Muscle layer of duodenum (tissue), 2 donors: ENCODE results near the gene DENND1A.

Experiments used
- H3K27ac ChIP-seq: one replicate; pipeline ENCODE4 v1.7.0; 2013; ENCODE audit warnings: mild to moderate bottlenecking, low read length
- H3K27me3 ChIP-seq: one replicate; pipeline ENCODE4 v1.7.0; 2013; ENCODE audit warnings: low read depth, mild to moderate bottlenecking, control low read depth, low read length
- H3K36me3 ChIP-seq, 2 donors: one replicate each; pipeline ENCODE4 v1.7.0; 2013; ENCODE audit warnings: low read length in 2 of 2, control low read depth in 1 of 2, mild to moderate bottlenecking in 1 of 2; ENCODE audit not compliant: insufficient read depth in 2 of 2, control insufficient read depth in 1 of 2
- H3K4me1 ChIP-seq, 2 donors: one replicate each; pipeline ENCODE4 v1.7.0; 2013; ENCODE audit warnings: low read length in 2 of 2, mild to moderate bottlenecking in 2 of 2, control low read depth in 1 of 2, moderate library complexity in 1 of 2; ENCODE audit not compliant: insufficient read depth in 2 of 2, control insufficient read depth in 1 of 2
- H3K4me3 ChIP-seq, 2 donors: one replicate each; pipeline ENCODE4 v1.7.0; 2013; ENCODE audit warnings: low read length in 2 of 2, low read depth in 1 of 2, mild to moderate bottlenecking in 1 of 2
- H3K9me3 ChIP-seq, 2 donors: one replicate each; pipeline ENCODE4 v1.7.0; 2013; ENCODE audit warnings: low read length in 2 of 2, control low read depth in 1 of 2, mild to moderate bottlenecking in 1 of 2; ENCODE audit not compliant: control insufficient read depth in 1 of 2
- donor health status: healthy.

Gene DENND1A

DNA sequence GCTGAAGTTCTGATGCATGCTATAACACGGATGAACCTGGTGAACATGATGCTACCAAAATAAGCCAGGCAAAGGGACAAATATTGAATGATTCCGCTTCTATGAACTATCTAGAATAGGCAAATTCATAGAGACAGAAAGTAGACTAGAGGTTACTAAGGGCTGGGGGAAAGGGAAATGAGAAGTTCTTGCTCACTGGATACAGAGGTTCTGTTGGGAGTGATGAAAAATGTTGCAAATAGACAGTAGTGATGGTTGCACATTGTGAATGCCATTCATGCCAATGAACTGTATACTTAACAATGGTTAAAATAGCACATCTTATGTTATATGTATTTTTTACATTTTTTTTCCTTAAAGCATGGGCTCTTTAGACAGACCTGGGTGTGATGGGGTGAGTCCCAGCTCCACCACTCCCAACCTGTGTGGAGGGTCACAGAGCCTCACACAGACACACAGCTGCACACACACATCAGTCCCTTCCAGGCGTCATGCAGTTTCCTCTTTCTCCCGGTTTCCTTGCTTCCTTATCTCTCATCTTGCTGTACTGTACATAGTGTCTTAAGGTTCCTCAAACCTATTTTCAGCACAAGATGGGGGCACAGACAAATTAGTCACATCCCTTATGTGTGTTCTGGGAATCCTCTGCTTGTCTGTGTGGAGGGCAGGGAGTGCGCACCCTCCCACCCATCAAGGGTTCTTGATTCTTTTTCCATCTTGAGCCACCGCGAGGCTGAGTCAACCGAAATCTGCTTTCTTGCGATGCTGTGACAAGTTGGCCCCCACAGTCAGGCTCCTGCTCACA is 381.0 kb downstream of the DENND1A start:
- no peak overlapping the region for H3K27ac ChIP-seq
- no peak overlapping the region for H3K4me3 ChIP-seq
- no peaks in the 10 kb centered on the region for H3K36me3 ChIP-seq
- H3K9me3 ChIP-seq: no peaks in the 10 kb centered on the region
- H3K27me3 ChIP-seq: no peaks in the 10 kb centered on the region
- no peaks in the 10 kb centered on the region for H3K4me1 ChIP-seq

DNA sequence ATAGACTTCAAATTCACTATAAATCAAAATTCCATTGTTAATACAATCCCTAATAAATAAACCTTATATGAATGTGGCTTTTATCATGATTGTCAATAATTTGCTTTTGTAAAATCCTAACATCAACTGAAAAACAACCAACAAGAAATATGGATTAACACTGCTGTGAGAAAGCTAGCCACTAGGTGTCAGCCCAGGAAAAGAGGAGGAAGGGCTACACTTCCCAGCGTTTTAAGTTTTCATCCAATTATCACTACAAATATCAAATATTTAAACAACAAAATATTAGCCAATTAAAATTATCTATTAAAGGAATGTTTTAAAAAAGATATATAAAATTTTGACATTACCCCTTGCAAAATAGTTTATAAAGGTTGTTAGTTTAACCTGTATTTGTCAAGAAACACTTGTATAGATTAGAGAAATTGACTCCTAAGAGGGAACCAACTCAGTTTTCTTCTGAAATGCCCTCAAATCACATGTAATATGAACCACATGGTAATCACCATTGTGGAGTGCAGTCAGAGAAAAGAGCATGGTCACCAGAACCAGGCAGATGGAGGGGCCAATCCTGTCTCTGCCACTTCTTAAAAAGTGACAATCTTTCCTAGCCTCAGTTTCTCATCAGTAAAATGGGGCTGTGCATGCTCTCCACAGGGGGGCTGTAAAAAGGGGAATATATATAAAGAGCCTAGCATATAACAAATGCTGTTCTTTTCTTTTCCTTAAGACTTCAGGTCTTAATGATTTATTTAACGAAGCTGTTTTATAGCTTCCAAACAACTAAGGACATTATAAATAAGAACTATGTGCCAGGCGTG is 385.7 kb downstream of the DENND1A start:
- no peak overlapping the region for H3K4me3 ChIP-seq
- H3K4me1 ChIP-seq: no peaks in the 10 kb centered on the region
- H3K27me3 ChIP-seq: no peaks in the 10 kb centered on the region
- H3K36me3 ChIP-seq: no peaks in the 10 kb centered on the region
- no peaks in the 10 kb centered on the region for H3K9me3 ChIP-seq
- no peak overlapping the region for H3K27ac ChIP-seq

DNA sequence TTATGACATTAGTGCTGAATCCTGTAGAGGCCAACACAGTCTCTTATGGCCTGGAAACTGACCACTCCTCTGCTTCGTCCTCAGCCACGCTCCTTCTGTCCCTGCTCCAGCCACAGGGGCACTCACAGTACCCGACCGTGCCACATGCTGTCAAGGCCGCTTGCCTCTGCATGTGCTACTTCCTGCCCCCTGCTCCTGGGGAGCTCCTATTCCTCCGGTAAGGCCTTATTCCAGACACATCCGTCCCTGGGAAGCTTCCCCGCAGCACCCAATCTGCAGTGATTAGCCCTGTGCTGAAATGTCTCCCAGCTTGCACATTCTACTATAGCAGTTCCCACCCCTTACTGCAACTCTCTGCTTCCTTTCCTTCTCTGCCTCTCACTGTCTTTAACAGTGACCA is 386.4 kb downstream of the DENND1A start:
- H3K4me3 ChIP-seq: no peak overlapping the region
- no peaks in the 10 kb centered on the region for H3K4me1 ChIP-seq
- H3K36me3 ChIP-seq: no peaks in the 10 kb centered on the region
- no peak overlapping the region for H3K27ac ChIP-seq
- H3K27me3 ChIP-seq: no peaks in the 10 kb centered on the region
- H3K9me3 ChIP-seq: no peaks in the 10 kb centered on the region

DNA sequence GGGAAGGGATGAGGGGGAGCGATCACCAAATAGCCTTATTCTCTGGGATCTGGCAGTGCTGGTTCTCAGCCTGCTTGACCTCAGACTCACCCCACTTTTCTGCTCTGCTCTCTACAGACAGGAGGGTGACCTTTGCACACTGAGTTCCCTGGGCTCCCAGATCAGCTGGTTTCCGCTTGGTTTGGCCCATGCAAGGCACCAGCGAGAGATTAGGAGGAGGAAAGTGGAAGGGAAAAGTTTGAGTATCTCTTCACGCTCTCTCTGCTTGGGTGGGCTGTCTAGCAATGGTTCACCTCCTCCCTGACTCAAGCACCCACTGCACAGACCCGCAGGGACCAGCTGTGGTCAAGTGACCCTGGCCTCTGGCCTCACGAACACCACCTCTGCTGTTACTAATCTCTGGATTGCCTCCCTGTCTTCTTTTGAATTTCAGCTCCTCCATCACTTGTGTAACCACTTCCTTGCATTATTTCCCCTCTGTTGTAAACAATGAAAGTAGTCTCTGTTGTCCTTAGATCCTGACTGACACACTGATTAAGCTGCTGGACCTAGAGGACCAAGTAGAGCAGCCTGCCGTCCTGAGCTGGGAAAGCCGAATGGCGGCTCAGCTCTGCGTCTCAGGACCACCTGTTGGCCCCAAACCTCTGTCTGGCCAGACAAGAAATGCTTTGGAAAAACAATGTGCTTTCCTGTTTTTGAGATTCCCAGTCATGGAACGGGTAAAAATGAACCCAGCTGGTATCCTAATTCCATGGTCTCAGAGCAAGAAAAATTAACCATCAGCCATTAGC is 387.3 kb downstream of the DENND1A start:
- H3K27me3 ChIP-seq: no peaks in the 10 kb centered on the region
- no peaks in the 10 kb centered on the region for H3K9me3 ChIP-seq
- no peak overlapping the region for H3K4me3 ChIP-seq
- no peak overlapping the region for H3K27ac ChIP-seq
- H3K4me1 ChIP-seq: no peaks in the 10 kb centered on the region
- no peaks in the 10 kb centered on the region for H3K36me3 ChIP-seq

DNA sequence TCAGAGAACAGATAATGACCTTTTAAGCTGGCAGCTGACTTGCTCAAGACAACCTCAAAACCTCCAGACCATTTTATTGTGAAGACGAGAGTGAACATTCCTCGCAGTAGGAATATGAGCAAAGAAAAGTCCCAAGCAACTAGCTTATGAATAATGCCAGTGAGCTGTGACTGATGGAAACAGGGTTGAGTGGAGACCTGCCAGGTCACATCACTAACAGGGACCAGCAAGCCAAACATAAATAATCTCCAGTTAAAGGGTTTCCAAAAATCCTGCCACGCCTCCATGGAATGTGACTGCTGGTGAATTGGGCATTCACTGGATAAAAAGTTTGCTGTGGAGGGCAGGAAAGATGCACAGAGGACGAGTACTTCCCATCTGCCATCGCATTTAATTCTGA is 388.5 kb downstream of the DENND1A start:
- Histone ChIP-seq H3K27me3 (no peaks in the 10 kb centered on the region), H3K4me1 (no peaks in the 10 kb centered on the region), H3K36me3 (no peaks in the 10 kb centered on the region), H3K27ac (no peak overlapping the region), H3K9me3 (no peaks in the 10 kb centered on the region), H3K4me3 (no peak overlapping the region)

DNA sequence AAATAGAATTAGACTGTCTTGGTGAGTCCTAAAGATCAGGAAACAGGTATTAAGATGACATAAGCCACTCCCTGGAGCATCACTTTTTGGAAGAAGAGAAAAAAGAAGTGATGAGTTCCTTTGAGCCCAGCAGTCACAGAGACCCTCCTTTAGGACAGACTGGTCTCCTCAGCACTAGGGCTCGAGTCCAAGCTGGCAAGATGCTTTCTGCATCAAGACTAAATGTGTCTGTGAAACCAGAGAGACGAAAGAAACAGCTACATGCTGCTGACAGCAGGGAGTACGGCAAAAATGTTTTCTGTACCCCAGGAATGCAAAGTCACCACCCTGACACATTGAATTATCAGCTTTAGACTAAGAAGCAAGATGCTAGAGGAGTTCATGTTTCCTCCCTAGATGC is 389.5 kb downstream of the DENND1A start:
- Histone ChIP-seq H3K9me3 (no peaks in the 10 kb centered on the region), H3K27ac (no peak overlapping the region), H3K4me1 (no peaks in the 10 kb centered on the region), H3K36me3 (no peaks in the 10 kb centered on the region), H3K27me3 (no peaks in the 10 kb centered on the region), H3K4me3 (no peak overlapping the region)

DNA sequence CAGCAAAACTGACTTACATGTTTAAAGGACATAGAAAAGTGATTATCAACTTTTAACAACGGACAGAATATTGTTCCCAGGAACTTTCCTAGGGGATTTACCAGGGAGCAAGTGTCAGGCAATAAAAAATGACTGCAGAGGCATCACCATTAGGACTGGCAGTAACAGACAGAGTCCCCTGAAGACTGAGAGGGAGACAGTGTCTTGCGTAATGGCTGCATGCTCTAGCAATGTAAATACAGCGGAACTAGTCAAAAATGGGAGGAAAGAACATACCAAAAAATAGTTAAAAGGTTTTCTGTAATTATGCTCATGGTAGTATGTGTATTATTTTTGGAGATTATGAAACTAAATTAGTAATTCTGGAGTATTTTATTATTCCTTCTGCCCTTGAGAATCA is 392.1 kb downstream of the DENND1A start:
- Histone ChIP-seq H3K4me3 (no peak overlapping the region), H3K4me1 (no peaks in the 10 kb centered on the region), H3K9me3 (no peaks in the 10 kb centered on the region), H3K27ac (no peak overlapping the region), H3K36me3 (no peaks in the 10 kb centered on the region), H3K27me3 (no peaks in the 10 kb centered on the region)

DNA sequence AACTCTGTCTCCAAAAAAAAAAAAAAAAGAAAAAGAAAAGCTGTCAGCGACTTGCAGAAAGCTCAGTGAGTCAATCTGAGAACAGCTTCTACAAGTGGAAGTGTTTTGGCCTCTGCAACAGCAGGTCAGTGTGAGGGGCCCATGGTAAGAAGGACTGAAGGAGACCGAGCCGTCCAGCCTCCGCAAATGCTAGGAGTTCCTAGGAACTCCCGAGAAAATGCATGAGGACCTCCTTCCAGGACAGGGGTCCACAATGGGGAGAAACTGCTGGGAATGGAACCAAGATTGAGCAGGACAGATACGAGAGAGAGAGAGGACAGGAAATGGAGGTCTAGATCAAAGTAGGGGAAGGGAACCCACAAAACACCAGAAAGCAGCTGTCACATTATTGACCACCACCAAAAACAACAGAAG is 393.5 kb downstream of the DENND1A start:
- H3K27ac ChIP-seq: no peak overlapping the region
- H3K9me3 ChIP-seq: no peaks in the 10 kb centered on the region
- no peak overlapping the region for H3K4me3 ChIP-seq
- no peaks in the 10 kb centered on the region for H3K36me3 ChIP-seq
- H3K4me1 ChIP-seq: no peaks in the 10 kb centered on the region
- no peaks in the 10 kb centered on the region for H3K27me3 ChIP-seq

DNA sequence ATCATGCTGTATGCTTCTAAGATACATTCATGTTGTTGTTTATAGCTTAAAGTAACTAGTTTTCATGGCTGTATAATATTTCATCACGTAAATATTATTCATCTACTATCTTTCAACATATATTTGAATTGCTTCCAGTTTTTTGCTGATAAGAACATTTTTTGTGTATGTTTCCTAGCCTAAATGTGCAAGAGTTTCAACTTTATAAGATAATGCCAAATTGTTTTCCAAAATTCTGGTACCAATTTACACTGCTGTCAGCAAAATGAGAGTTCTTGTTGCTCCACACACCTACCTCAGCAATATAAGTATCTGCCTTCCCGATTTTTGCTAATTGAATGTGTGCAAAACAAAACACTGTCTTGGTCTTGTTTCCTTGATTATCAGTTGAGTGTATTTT is 395.6 kb downstream of the DENND1A start:
- H3K4me3 ChIP-seq: no peak overlapping the region
- no peak overlapping the region for H3K27ac ChIP-seq
- no peaks in the 10 kb centered on the region for H3K27me3 ChIP-seq
- peaks cover 0 to 6% of the 10 kb centered on the region in 2 donors for H3K9me3 ChIP-seq
- no peaks in the 10 kb centered on the region for H3K4me1 ChIP-seq
- H3K36me3 ChIP-seq: no peaks in the 10 kb centered on the region

DNA sequence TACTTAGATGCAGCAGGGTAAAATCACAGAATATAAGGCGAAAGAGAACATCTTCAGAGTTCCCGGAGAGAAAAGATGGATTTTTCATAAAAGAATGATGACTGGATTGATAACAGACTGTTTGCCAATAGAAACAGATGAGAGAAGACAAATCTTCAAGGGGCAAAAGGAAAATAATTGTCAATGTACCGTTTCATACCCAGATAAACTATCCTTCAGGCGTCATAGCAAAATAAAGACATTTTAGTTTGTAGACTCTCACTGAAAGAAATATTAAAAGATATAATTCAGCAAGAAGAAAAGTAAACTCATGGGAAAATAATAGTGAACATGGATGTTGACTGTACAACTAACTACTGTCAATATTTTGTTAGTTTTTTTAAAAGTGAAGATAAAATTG is 399.7 kb downstream of the DENND1A start:
- H3K4me1 ChIP-seq: no peaks in the 10 kb centered on the region
- H3K36me3 ChIP-seq: no peaks in the 10 kb centered on the region
- no peaks in the 10 kb centered on the region for H3K27me3 ChIP-seq
- H3K27ac ChIP-seq: no peak overlapping the region
- no peak overlapping the region for H3K4me3 ChIP-seq
- H3K9me3 ChIP-seq: peaks cover 0 to 6% of the 10 kb centered on the region in 2 donors

DNA sequence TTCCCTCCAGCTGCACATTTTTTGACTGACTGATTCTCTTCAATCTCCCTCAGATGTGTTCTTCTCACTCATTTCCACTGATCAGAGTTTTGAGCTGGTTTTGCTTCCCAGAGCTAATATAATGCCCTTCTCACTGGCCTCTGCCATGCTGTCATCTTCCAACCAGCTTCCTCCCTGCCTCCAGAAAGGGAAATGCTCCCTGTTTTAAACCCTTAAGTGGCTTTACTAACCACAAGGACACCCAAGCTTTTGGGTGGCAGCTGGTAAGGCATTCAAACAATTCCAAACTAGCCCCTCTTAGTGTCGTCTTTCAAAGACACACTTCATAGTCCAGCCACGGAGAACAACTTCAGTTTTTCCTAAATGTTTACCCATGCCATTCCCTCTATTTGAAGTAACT is 401.4 kb downstream of the DENND1A start:
- Histone ChIP-seq H3K9me3 (peaks cover 0 to 6% of the 10 kb centered on the region in 2 donors), H3K4me1 (no peaks in the 10 kb centered on the region), H3K27me3 (no peaks in the 10 kb centered on the region)

More for the DNA sequence above, 401.4 kb downstream of the DENND1A start:
- Histone ChIP-seq H3K27ac (no peak overlapping the region), H3K4me3 (no peak overlapping the region), H3K36me3 (no peaks in the 10 kb centered on the region)
